SK-N-SH (cell line): ENCODE data around the gene NBR1.

Source experiments
- EZH2phosphoT487 ChIP-seq: fragments of 200-600 bp; sonication (generic); IDR thresholded peaks from 2 replicates; pipeline ENCODE4 v1.6.1; 2017; ENCODE audit warnings: low read depth, mixed run types, mild to moderate bottlenecking, antibody characterized with exemption, moderate library complexity, borderline replicate concordance
- FOXJ3 ChIP-seq: sonication (generic); formaldehyde crosslinking; IDR thresholded peaks from 2 replicates; pipeline ENCODE4 v1.5.1; 2020; ENCODE audit warnings: mild to moderate bottlenecking, missing genetic modification reagents
- JUND ChIP-seq: IDR thresholded peaks from 2 replicates; pipeline ENCODE4 v1.4.0; 2012
- POLR2AphosphoS5 ChIP-seq: IDR thresholded peaks from 2 replicates; pipeline ENCODE4 v1.6.1; 2012; ENCODE audit warnings: low read depth, low read length
- RCOR1 ChIP-seq: fragments of 150-350 bp; IDR thresholded peaks from 2 replicates; pipeline ENCODE4 v1.6.1; 2017; ENCODE audit warnings: antibody characterized with exemption, low read length
- RFX5 ChIP-seq: IDR thresholded peaks from 2 replicates; pipeline ENCODE4 v1.6.1; 2012; ENCODE audit warnings: mild to moderate bottlenecking, improper control_type of control experiment, low read length
- TEAD4 ChIP-seq: IDR thresholded peaks from 2 replicates; pipeline ENCODE4 v1.4.0; 2012; ENCODE audit warnings: mild to moderate bottlenecking, borderline replicate concordance; ENCODE audit not compliant: insufficient read depth
- TF ChIP-seq, protein P1 (sequence below): fragments of 200-600 bp; sonication (generic); IDR thresholded peaks from 2 replicates; pipeline ENCODE4 v1.6.1; 2017; ENCODE audit warnings: antibody characterized with exemption, mild to moderate bottlenecking, moderate library complexity
- TF ChIP-seq, protein P2 (sequence below): fragments of 150-350 bp; IDR thresholded peaks from 2 replicates; pipeline ENCODE4 v1.6.1; 2017; ENCODE audit warnings: antibody characterized with exemption, low read length, low read depth, borderline replicate concordance
- TF ChIP-seq, protein P3 (sequence below): IDR thresholded peaks from 2 replicates; pipeline ENCODE4; 2012
- TF ChIP-seq, protein P4 (sequence below): IDR thresholded peaks from 2 replicates; pipeline ENCODE4 v1.4.0; 2012; ENCODE audit warnings: low read depth, borderline replicate concordance
- TF ChIP-seq, protein P5 (sequence below): fragments of 150-350 bp; IDR thresholded peaks from 2 replicates; pipeline ENCODE4 v1.6.1; 2016; ENCODE audit warnings: mild to moderate bottlenecking, low read depth, low read length
- TF ChIP-seq, protein P6 (sequence below): IDR thresholded peaks from 2 replicates; pipeline ENCODE4 v1.6.1; 2012; ENCODE audit warnings: mild to moderate bottlenecking, low read depth, low read length, moderate library complexity

DNA sequence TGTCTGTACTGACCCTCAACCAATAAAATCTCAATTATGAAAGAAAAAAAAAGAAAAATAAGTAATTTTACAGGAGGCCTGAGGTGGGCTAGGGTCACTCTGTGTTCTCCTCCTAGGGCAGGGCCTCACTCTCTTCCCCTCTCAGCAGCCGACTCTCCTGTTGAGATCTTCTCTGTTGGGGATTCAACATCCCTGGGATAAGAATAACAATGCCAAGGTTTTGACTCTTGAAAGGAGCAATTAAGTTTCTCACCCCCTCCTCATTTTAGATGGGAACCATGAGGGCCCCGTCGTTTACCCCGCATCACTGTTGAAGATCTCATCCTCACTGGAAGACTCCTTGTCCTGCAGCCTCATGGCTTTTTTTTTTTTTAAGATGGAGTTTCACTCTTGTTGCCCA is 24.4 kb upstream of the NBR1 start:
- TF ChIP-seq, protein P1, sequence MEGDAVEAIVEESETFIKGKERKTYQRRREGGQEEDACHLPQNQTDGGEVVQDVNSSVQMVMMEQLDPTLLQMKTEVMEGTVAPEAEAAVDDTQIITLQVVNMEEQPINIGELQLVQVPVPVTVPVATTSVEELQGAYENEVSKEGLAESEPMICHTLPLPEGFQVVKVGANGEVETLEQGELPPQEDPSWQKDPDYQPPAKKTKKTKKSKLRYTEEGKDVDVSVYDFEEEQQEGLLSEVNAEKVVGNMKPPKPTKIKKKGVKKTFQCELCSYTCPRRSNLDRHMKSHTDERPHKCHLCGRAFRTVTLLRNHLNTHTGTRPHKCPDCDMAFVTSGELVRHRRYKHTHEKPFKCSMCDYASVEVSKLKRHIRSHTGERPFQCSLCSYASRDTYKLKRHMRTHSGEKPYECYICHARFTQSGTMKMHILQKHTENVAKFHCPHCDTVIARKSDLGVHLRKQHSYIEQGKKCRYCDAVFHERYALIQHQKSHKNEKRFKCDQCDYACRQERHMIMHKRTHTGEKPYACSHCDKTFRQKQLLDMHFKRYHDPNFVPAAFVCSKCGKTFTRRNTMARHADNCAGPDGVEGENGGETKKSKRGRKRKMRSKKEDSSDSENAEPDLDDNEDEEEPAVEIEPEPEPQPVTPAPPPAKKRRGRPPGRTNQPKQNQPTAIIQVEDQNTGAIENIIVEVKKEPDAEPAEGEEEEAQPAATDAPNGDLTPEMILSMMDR = no peak
- no peak for TF ChIP-seq POLR2AphosphoS5
- no peak for TF ChIP-seq TEAD4
- TF ChIP-seq, protein P2, sequence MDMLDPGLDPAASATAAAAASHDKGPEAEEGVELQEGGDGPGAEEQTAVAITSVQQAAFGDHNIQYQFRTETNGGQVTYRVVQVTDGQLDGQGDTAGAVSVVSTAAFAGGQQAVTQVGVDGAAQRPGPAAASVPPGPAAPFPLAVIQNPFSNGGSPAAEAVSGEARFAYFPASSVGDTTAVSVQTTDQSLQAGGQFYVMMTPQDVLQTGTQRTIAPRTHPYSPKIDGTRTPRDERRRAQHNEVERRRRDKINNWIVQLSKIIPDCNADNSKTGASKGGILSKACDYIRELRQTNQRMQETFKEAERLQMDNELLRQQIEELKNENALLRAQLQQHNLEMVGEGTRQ = no peak
- no peak for TF ChIP-seq JUND
- no peak for TF ChIP-seq EZH2phosphoT487
- TF ChIP-seq FOXJ3 (CRISPR knock-in tag) = no peak
- no peak for TF ChIP-seq RCOR1
- TF ChIP-seq, protein P3, sequence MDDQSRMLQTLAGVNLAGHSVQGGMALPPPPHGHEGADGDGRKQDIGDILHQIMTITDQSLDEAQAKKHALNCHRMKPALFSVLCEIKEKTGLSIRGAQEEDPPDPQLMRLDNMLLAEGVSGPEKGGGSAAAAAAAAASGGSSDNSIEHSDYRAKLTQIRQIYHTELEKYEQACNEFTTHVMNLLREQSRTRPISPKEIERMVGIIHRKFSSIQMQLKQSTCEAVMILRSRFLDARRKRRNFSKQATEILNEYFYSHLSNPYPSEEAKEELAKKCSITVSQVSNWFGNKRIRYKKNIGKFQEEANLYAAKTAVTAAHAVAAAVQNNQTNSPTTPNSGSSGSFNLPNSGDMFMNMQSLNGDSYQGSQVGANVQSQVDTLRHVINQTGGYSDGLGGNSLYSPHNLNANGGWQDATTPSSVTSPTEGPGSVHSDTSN = no peak
- TF ChIP-seq, protein P4, sequence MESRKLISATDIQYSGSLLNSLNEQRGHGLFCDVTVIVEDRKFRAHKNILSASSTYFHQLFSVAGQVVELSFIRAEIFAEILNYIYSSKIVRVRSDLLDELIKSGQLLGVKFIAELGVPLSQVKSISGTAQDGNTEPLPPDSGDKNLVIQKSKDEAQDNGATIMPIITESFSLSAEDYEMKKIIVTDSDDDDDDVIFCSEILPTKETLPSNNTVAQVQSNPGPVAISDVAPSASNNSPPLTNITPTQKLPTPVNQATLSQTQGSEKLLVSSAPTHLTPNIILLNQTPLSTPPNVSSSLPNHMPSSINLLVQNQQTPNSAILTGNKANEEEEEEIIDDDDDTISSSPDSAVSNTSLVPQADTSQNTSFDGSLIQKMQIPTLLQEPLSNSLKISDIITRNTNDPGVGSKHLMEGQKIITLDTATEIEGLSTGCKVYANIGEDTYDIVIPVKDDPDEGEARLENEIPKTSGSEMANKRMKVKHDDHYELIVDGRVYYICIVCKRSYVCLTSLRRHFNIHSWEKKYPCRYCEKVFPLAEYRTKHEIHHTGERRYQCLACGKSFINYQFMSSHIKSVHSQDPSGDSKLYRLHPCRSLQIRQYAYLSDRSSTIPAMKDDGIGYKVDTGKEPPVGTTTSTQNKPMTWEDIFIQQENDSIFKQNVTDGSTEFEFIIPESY = no peak
- TF ChIP-seq, protein P5, sequence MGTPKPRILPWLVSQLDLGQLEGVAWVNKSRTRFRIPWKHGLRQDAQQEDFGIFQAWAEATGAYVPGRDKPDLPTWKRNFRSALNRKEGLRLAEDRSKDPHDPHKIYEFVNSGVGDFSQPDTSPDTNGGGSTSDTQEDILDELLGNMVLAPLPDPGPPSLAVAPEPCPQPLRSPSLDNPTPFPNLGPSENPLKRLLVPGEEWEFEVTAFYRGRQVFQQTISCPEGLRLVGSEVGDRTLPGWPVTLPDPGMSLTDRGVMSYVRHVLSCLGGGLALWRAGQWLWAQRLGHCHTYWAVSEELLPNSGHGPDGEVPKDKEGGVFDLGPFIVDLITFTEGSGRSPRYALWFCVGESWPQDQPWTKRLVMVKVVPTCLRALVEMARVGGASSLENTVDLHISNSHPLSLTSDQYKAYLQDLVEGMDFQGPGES = no peak
- TF ChIP-seq RFX5 = no peak
- TF ChIP-seq, protein P6, sequence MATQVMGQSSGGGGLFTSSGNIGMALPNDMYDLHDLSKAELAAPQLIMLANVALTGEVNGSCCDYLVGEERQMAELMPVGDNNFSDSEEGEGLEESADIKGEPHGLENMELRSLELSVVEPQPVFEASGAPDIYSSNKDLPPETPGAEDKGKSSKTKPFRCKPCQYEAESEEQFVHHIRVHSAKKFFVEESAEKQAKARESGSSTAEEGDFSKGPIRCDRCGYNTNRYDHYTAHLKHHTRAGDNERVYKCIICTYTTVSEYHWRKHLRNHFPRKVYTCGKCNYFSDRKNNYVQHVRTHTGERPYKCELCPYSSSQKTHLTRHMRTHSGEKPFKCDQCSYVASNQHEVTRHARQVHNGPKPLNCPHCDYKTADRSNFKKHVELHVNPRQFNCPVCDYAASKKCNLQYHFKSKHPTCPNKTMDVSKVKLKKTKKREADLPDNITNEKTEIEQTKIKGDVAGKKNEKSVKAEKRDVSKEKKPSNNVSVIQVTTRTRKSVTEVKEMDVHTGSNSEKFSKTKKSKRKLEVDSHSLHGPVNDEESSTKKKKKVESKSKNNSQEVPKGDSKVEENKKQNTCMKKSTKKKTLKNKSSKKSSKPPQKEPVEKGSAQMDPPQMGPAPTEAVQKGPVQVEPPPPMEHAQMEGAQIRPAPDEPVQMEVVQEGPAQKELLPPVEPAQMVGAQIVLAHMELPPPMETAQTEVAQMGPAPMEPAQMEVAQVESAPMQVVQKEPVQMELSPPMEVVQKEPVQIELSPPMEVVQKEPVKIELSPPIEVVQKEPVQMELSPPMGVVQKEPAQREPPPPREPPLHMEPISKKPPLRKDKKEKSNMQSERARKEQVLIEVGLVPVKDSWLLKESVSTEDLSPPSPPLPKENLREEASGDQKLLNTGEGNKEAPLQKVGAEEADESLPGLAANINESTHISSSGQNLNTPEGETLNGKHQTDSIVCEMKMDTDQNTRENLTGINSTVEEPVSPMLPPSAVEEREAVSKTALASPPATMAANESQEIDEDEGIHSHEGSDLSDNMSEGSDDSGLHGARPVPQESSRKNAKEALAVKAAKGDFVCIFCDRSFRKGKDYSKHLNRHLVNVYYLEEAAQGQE = no peak
